ENCODE measurements around the gene TIMM10.

The TIMM10 gene

GRCh38 chr11:57508341-57509170 is 22.0 kb downstream of the TIMM10 start:
- peaks cover 0 to 3% (median 3%) of the 10 kb centered on the region in 5 donors for H3K36me3 ChIP-seq (ENCODE audit: control insufficient read depth in 5 of 5, insufficient read depth in 5 of 5, low read length in 5 of 5)
- no peak overlapping the region for H3K27ac ChIP-seq (ENCODE audit: low read depth, low read length)
- no peaks in the 10 kb centered on the region for H3K9me3 ChIP-seq (ENCODE audit: control insufficient read depth in 5 of 5, low read length in 5 of 5)
- no peak overlapping the region for H3K9ac ChIP-seq (ENCODE audit: low read length in 5 of 5)
- H3K27me3 ChIP-seq (ENCODE audit: control insufficient read depth in 5 of 5, insufficient read depth in 4 of 5, low read length in 5 of 5): no peaks in the 10 kb centered on the region
- no peak overlapping the region for H3K4me3 ChIP-seq (ENCODE audit: low read depth in 1 of 5, low read length in 5 of 5)
- H3K4me1 ChIP-seq (ENCODE audit: control insufficient read depth in 5 of 5, insufficient read depth in 5 of 5, low read length in 5 of 5): peaks cover 0 to 1% (median under 1%) of the 10 kb centered on the region in 5 donors

- Histone ChIP-seq H3K36me3 (ENCODE audit: control insufficient read depth in 5 of 5, insufficient read depth in 5 of 5, low read length in 5 of 5) (peaks cover 0 to 3% (median 0%) of the 10 kb centered on the region in 5 donors), H3K9me3 (ENCODE audit: control insufficient read depth in 5 of 5, low read length in 5 of 5) (no peaks in the 10 kb centered on the region), H3K4me3 (ENCODE audit: low read depth in 1 of 5, low read length in 5 of 5) (no peak overlapping the region), H3K27me3 (ENCODE audit: control insufficient read depth in 5 of 5, insufficient read depth in 4 of 5, low read length in 5 of 5) (no peaks in the 10 kb centered on the region), H3K27ac (ENCODE audit: low read depth, low read length) (no peak overlapping the region), H3K9ac (ENCODE audit: low read length in 5 of 5) (no peak overlapping the region), H3K4me1 (ENCODE audit: control insufficient read depth in 5 of 5, insufficient read depth in 5 of 5, low read length in 5 of 5) (peaks cover 0 to 9% (median 0%) of the 10 kb centered on the region in 5 donors)
These were observed 24.0 kb downstream of the TIMM10 start for GRCh38 chr11:57506522-57506921.

GRCh38 chr11:57504511-57504910 is 26.0 kb downstream of the TIMM10 start:
- H3K4me3 ChIP-seq (ENCODE audit: low read depth in 1 of 5, low read length in 5 of 5): no peak overlapping the region
- H3K4me1 ChIP-seq (ENCODE audit: control insufficient read depth in 5 of 5, insufficient read depth in 5 of 5, low read length in 5 of 5): peaks cover 3 to 17% (median 9%) of the 10 kb centered on the region in 5 donors

GRCh38 chr11:57502870-57503269 is 27.7 kb downstream of the TIMM10 start:
- H3K4me1 ChIP-seq (ENCODE audit: control insufficient read depth in 5 of 5, insufficient read depth in 5 of 5, low read length in 5 of 5): peaks cover 3 to 30% (median 19%) of the 10 kb centered on the region in 5 donors
- no peak overlapping the region for H3K27ac ChIP-seq (ENCODE audit: low read depth, low read length)
- H3K36me3 ChIP-seq (ENCODE audit: control insufficient read depth in 5 of 5, insufficient read depth in 5 of 5, low read length in 5 of 5): peaks cover 0 to 11% (median 3%) of the 10 kb centered on the region in 5 donors

More at GRCh38 chr11:57504511-57504910, 26.0 kb downstream of the TIMM10 start:
- Histone ChIP-seq H3K27me3 (ENCODE audit: control insufficient read depth in 5 of 5, insufficient read depth in 4 of 5, low read length in 5 of 5) (no peaks in the 10 kb centered on the region), H3K27ac (ENCODE audit: low read depth, low read length) (no peak overlapping the region), H3K9me3 (ENCODE audit: control insufficient read depth in 5 of 5, low read length in 5 of 5) (no peaks in the 10 kb centered on the region), H3K36me3 (ENCODE audit: control insufficient read depth in 5 of 5, insufficient read depth in 5 of 5, low read length in 5 of 5) (peaks cover 0 to 11% (median 3%) of the 10 kb centered on the region in 5 donors), H3K9ac (ENCODE audit: low read length in 5 of 5) (no peak overlapping the region)

GRCh38 chr11:57502376-57502775 is 28.2 kb downstream of the TIMM10 start:
- no peaks in the 10 kb centered on the region for H3K9me3 ChIP-seq (ENCODE audit: control insufficient read depth in 5 of 5, low read length in 5 of 5)
- H3K36me3 ChIP-seq (ENCODE audit: control insufficient read depth in 5 of 5, insufficient read depth in 5 of 5, low read length in 5 of 5): peaks cover 0 to 15% (median 3%) of the 10 kb centered on the region in 5 donors
- H3K4me3 ChIP-seq (ENCODE audit: low read depth in 1 of 5, low read length in 5 of 5): no peak overlapping the region
- no peak overlapping the region for H3K27ac ChIP-seq (ENCODE audit: low read depth, low read length)
- H3K9ac ChIP-seq (ENCODE audit: low read length in 5 of 5): no peak overlapping the region
- no peaks in the 10 kb centered on the region for H3K27me3 ChIP-seq (ENCODE audit: control insufficient read depth in 5 of 5, insufficient read depth in 4 of 5, low read length in 5 of 5)
- H3K4me1 ChIP-seq (ENCODE audit: control insufficient read depth in 5 of 5, insufficient read depth in 5 of 5, low read length in 5 of 5): peaks cover 3 to 30% (median 19%) of the 10 kb centered on the region in 5 donors

More at GRCh38 chr11:57502870-57503269, 27.7 kb downstream of the TIMM10 start:
- no peaks in the 10 kb centered on the region for H3K9me3 ChIP-seq (ENCODE audit: control insufficient read depth in 5 of 5, low read length in 5 of 5)
- no peaks in the 10 kb centered on the region for H3K27me3 ChIP-seq (ENCODE audit: control insufficient read depth in 5 of 5, insufficient read depth in 4 of 5, low read length in 5 of 5)
- no peak overlapping the region for H3K9ac ChIP-seq (ENCODE audit: low read length in 5 of 5)
- no peak overlapping the region for H3K4me3 ChIP-seq (ENCODE audit: low read depth in 1 of 5, low read length in 5 of 5)

- no peak overlapping the region for H3K27ac ChIP-seq (ENCODE audit: low read depth, low read length)
- no peaks in the 10 kb centered on the region for H3K27me3 ChIP-seq (ENCODE audit: control insufficient read depth in 5 of 5, insufficient read depth in 4 of 5, low read length in 5 of 5)
- no peak overlapping the region for H3K9ac ChIP-seq (ENCODE audit: low read length in 5 of 5)
- peaks cover 0 to 19% (median 3%) of the 10 kb centered on the region in 5 donors for H3K36me3 ChIP-seq (ENCODE audit: control insufficient read depth in 5 of 5, insufficient read depth in 5 of 5, low read length in 5 of 5)
- H3K9me3 ChIP-seq (ENCODE audit: control insufficient read depth in 5 of 5, low read length in 5 of 5): no peaks in the 10 kb centered on the region
- no peak overlapping the region for H3K4me3 ChIP-seq (ENCODE audit: low read depth in 1 of 5, low read length in 5 of 5)
- peaks cover 3 to 30% (median 19%) of the 10 kb centered on the region in 5 donors for H3K4me1 ChIP-seq (ENCODE audit: control insufficient read depth in 5 of 5, insufficient read depth in 5 of 5, low read length in 5 of 5)
These were observed 28.6 kb downstream of the TIMM10 start for GRCh38 chr11:57501953-57502352.

DNA sequence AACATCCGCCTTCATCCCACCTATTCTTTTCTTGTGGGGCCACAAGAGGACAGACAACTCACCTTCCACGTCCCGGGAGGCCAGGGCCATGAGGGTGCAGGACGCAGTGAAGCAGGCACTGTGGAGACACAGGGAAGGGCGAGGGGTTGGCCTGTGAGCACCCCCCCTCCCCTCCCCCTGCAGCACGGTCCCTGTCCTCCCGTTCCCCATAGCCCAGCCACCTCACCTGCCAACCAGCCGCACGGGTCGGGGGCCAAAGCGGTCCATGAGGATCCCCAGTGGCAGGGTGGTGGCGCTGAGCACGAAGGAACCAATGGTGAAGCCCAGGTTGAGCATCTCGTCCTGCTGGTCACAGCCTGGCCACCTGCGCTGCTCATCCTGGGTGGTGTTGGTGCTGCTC is 29.6 kb downstream of the TIMM10 start:
- H3K27me3 ChIP-seq (ENCODE audit: control insufficient read depth in 5 of 5, insufficient read depth in 4 of 5, low read length in 5 of 5): no peaks in the 10 kb centered on the region
- H3K9ac ChIP-seq (ENCODE audit: low read length in 5 of 5): no peak overlapping the region
- no peak overlapping the region for H3K4me3 ChIP-seq (ENCODE audit: low read depth in 1 of 5, low read length in 5 of 5)
- H3K9me3 ChIP-seq (ENCODE audit: control insufficient read depth in 5 of 5, low read length in 5 of 5): no peaks in the 10 kb centered on the region
- H3K27ac ChIP-seq (ENCODE audit: low read depth, low read length): no peak overlapping the region
- peaks cover 3 to 30% (median 19%) of the 10 kb centered on the region in 5 donors for H3K4me1 ChIP-seq (ENCODE audit: control insufficient read depth in 5 of 5, insufficient read depth in 5 of 5, low read length in 5 of 5)
- H3K36me3 ChIP-seq (ENCODE audit: control insufficient read depth in 5 of 5, insufficient read depth in 5 of 5, low read length in 5 of 5): peaks cover 0 to 23% (median 4%) of the 10 kb centered on the region in 5 donors

GRCh38 chr11:57500515-57500914 is 30.0 kb downstream of the TIMM10 start:
- H3K9ac ChIP-seq (ENCODE audit: low read length in 5 of 5): no peak overlapping the region
- H3K27me3 ChIP-seq (ENCODE audit: control insufficient read depth in 5 of 5, insufficient read depth in 4 of 5, low read length in 5 of 5): no peaks in the 10 kb centered on the region
- no peak overlapping the region for H3K4me3 ChIP-seq (ENCODE audit: low read depth in 1 of 5, low read length in 5 of 5)
- H3K27ac ChIP-seq (ENCODE audit: low read depth, low read length): no peak overlapping the region
- H3K4me1 ChIP-seq (ENCODE audit: control insufficient read depth in 5 of 5, insufficient read depth in 5 of 5, low read length in 5 of 5): peaks cover 3 to 30% (median 19%) of the 10 kb centered on the region in 5 donors
- H3K9me3 ChIP-seq (ENCODE audit: control insufficient read depth in 5 of 5, low read length in 5 of 5): no peaks in the 10 kb centered on the region
- H3K36me3 ChIP-seq (ENCODE audit: control insufficient read depth in 5 of 5, insufficient read depth in 5 of 5, low read length in 5 of 5): peaks cover 0 to 25% (median 8%) of the 10 kb centered on the region in 5 donors

DNA sequence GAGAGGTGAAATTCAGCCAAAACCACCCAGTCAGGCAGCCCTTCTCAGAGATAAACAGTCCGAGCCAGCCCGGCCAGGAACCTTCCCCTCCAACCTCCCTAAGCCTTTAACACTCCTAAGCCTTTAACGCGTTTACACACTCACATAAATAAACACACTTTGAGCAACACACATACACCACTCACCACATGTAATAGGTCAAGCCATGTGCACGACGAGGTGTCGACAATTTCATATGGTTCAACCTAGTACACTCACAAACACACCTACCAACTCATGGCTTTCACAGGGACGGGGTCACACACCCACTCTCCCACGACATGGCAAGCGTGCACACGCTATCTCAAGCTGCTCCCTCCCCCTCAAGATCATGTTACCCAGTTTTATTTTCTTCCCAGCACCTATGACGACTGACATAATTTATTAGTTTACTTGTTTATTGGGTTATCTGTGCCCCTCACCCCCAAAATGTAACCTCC is 30.5 kb downstream of the TIMM10 start:
- peak overlapping the region; percentile 41 to 64 (median 50) for H3K4me3 ChIP-seq (ENCODE audit: low read depth in 1 of 5, low read length in 5 of 5)
- peaks cover 0 to 24% (median 10%) of the 10 kb centered on the region in 5 donors for H3K36me3 ChIP-seq (ENCODE audit: control insufficient read depth in 5 of 5, insufficient read depth in 5 of 5, low read length in 5 of 5)
- peak overlapping the region; percentile 22 for H3K27ac ChIP-seq (ENCODE audit: low read depth, low read length)
- peaks cover 3 to 30% (median 19%) of the 10 kb centered on the region in 5 donors for H3K4me1 ChIP-seq (ENCODE audit: control insufficient read depth in 5 of 5, insufficient read depth in 5 of 5, low read length in 5 of 5)
- no peaks in the 10 kb centered on the region for H3K9me3 ChIP-seq (ENCODE audit: control insufficient read depth in 5 of 5, low read length in 5 of 5)
- H3K9ac ChIP-seq (ENCODE audit: low read length in 5 of 5): peak overlapping the region in 4 of 5 donors; percentile 24 to 60 (median 43)
- H3K27me3 ChIP-seq (ENCODE audit: control insufficient read depth in 5 of 5, insufficient read depth in 4 of 5, low read length in 5 of 5): no peaks in the 10 kb centered on the region

GRCh38 chr11:57499413-57499982 is 31.1 kb downstream of the TIMM10 start:
- Histone ChIP-seq H3K9ac (ENCODE audit: low read length in 5 of 5) (peak overlapping the region in 4 of 5 donors; percentile 24 to 65 (median 43)), H3K27ac (ENCODE audit: low read depth, low read length) (peak overlapping the region; percentile 22), H3K36me3 (ENCODE audit: control insufficient read depth in 5 of 5, insufficient read depth in 5 of 5, low read length in 5 of 5) (peaks cover 0 to 22% (median 8%) of the 10 kb centered on the region in 5 donors), H3K9me3 (ENCODE audit: control insufficient read depth in 5 of 5, low read length in 5 of 5) (no peaks in the 10 kb centered on the region), H3K4me3 (ENCODE audit: low read depth in 1 of 5, low read length in 5 of 5) (peak overlapping the region; percentile 49 to 64 (median 55)), H3K27me3 (ENCODE audit: control insufficient read depth in 5 of 5, insufficient read depth in 4 of 5, low read length in 5 of 5) (no peaks in the 10 kb centered on the region), H3K4me1 (ENCODE audit: control insufficient read depth in 5 of 5, insufficient read depth in 5 of 5, low read length in 5 of 5) (peaks cover 3 to 30% (median 19%) of the 10 kb centered on the region in 5 donors)
